Upper lobe of left lung (tissue), 4 donors: ENCODE measurements around the gene GPD1L.

Source experiments
- POLR2A ChIP-seq, 4 donors: fragments of 450-650 bp; IDR thresholded peaks; one replicate each; pipeline ENCODE4 v1.5.1; 2016 to 2017; ENCODE audit warnings: antibody characterized with exemption in 4 of 4, mild to moderate bottlenecking in 2 of 4
- TF ChIP-seq, protein P1 (sequence below), 6 experiments: fragments of 450-650 bp in 4 of 6; fragments of 200-600 bp in 2 of 6; sonication (generic) in 2 of 6; IDR thresholded peaks; one replicate each; pipeline ENCODE4 v1.5.1; 2016 to 2019; ENCODE audit warnings: antibody characterized with exemption in 6 of 6

DNA sequence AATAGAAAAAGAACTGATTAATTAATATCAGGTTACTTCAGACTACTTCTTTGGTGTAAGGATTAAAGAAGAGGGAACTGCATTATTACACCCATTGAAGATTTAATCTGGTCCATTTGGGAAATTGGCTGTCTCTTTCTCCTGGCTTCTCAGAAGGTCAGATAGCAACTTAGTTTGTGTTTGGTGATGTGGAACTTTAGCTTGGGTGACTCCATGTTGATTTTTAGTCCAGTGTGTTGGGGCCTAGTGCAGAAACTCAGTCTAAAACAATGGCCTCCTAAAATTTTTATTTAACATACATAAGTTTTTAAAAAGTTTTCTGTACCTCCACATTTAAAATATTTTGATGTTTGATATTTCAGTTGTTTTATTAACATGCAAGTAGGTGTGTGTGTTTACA lies 27.6 kb upstream of the GPD1L start:
- TF ChIP-seq, protein P1, sequence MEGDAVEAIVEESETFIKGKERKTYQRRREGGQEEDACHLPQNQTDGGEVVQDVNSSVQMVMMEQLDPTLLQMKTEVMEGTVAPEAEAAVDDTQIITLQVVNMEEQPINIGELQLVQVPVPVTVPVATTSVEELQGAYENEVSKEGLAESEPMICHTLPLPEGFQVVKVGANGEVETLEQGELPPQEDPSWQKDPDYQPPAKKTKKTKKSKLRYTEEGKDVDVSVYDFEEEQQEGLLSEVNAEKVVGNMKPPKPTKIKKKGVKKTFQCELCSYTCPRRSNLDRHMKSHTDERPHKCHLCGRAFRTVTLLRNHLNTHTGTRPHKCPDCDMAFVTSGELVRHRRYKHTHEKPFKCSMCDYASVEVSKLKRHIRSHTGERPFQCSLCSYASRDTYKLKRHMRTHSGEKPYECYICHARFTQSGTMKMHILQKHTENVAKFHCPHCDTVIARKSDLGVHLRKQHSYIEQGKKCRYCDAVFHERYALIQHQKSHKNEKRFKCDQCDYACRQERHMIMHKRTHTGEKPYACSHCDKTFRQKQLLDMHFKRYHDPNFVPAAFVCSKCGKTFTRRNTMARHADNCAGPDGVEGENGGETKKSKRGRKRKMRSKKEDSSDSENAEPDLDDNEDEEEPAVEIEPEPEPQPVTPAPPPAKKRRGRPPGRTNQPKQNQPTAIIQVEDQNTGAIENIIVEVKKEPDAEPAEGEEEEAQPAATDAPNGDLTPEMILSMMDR (IDR thresholded peaks at IDR 0.05) = no peak
- TF ChIP-seq POLR2A (IDR thresholded peaks at IDR 0.05) = no peak
